AG09319 (cell line): ENCODE measurements around the gene HIKESHI.
"Not testable (repeated sequence)": the region's sequence is repeated elsewhere in the genome, so short reads cannot be mapped to it uniquely, and the experiment has no call there.

Experiments
- DNase-seq: peaks from one replicate; pipeline ENCODE4 v3.0.0-alpha.2; 2010; ENCODE audit warnings: low read depth; ENCODE audit errors: extremely low read depth
- TF ChIP-seq, protein P1 (sequence below): IDR thresholded peaks from 2 replicates; pipeline ENCODE4 v1.5.1; 2011; ENCODE audit warnings: low read depth, mild to moderate bottlenecking, inconsistent platforms, low read length, moderate library complexity

The HIKESHI gene

GRCh38 chr11:86292912-86293616, 9.0 kb upstream of the HIKESHI start:
- TF ChIP-seq, protein P1, sequence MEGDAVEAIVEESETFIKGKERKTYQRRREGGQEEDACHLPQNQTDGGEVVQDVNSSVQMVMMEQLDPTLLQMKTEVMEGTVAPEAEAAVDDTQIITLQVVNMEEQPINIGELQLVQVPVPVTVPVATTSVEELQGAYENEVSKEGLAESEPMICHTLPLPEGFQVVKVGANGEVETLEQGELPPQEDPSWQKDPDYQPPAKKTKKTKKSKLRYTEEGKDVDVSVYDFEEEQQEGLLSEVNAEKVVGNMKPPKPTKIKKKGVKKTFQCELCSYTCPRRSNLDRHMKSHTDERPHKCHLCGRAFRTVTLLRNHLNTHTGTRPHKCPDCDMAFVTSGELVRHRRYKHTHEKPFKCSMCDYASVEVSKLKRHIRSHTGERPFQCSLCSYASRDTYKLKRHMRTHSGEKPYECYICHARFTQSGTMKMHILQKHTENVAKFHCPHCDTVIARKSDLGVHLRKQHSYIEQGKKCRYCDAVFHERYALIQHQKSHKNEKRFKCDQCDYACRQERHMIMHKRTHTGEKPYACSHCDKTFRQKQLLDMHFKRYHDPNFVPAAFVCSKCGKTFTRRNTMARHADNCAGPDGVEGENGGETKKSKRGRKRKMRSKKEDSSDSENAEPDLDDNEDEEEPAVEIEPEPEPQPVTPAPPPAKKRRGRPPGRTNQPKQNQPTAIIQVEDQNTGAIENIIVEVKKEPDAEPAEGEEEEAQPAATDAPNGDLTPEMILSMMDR = no peak
- DNase-seq = no peak

DNA sequence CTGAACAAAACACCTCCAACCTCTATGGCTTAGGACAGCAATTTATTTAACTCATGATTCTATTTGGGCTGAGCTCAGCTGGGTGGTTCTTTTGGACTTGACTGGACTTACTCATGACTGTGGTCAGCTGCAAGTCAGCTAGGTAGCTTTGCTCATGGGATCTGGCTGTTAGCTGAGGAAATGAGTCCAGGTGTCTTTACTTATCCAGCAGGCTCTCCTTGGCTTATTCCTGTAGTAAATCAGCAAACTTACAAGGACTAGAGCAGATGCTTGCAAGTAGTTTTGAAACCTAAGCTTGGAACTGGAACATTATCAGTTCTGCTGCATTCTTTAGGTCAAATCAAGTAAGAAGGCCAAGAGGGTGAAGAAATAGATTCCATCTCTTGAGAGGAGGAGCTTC, 8.0 kb upstream of the HIKESHI start:
- TF ChIP-seq, protein P1 = no peak
- DNase-seq = no peak

DNA sequence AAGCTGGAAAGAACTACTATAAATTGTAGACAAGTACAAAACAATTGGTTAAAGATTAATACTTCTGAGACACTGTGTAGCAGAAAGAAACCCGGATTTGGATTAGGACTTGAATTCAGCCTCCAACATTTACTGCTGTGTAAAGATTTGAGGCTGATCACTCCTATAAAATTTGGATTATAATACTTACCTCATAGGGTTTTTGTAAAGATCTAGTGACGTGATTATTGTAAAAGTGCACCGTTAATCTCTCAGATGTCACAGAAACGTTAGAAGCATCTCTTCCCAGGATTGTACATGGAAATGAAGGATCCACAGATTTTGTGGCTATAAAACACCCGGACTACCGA, 323 bp upstream of the HIKESHI start:
- DNase-seq = no peak
- TF ChIP-seq, protein P1 = no peak

DNA sequence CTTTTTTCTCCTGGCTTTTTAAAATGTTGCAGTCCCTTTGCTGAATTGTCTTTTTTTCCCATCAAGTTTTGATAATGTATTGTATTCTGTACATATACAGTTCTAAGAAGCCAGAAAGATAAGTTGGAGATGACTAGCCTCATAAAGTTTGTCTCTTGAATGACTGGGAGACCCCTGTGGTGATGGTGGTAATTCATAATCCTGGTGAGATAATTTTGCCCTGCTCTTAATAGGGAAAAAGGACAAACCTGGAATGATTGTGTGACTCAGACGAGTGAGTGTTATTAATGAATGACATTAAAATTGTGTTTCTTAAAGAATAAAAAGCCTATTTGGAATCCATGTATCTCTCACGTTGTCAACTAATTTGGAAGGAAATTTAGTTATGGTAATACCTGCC, 1.2 kb downstream of the HIKESHI start:
- TF ChIP-seq, protein P1 = no peak
- DNase-seq = no peak

- not testable (repeated sequence) for DNase-seq
Measured at GRCh38 chr11:86308710-86309109, 6.7 kb downstream of the HIKESHI start.

GRCh38 chr11:86313793-86314192, 11.8 kb downstream of the HIKESHI start:
- TF ChIP-seq, protein P1 = no peak
- DNase-seq = no peak

DNA sequence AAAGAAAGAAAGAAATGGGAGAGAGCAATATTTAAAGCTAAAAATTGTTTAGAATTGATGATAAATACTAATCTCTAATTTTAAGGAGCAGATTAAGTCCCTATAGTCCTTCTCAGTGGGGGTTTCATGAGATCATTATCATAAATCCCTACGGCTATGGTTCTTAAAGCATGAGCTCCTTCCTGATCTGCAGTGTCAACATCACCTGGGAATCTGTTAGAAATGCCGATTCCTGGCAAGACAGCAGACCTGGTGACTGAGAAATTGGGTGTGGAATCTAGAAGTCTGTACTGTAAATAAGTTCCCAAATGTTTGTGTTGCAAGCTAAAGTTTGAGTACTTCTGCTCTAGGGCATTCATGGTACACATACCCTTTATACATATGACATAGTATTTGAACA, 12.6 kb downstream of the HIKESHI start:
- TF ChIP-seq, protein P1 = no peak
- no peak for DNase-seq

DNA sequence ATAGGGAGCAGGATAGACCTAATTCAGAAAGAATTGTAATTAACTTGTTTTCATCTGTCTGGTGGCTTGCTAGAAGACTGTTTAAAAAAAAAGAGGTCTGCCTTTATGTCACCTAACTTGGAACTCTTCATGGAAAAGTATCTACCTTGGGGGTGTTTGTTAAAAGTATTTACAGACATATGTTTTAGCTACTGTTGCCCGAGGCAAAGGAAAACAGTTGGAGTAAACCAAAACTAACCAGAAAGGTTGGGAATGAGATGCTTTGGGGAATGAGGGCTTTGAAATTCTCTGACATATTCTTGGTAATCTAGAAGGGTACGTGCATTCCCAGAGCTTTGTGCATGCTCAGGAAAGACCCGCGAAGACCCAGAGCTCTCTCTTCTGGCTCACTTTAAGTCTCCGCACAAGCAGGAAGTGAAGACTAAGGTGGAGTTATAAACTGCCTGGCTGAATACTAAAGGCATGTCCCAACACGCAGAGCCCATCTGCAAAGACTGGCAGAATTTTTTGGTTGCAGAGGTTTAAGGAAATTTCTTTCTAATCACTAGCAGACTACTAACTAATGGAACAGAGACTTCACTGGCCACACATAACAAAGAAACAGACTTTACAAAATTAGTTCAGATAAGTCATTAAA, 33.2 kb downstream of the HIKESHI start:
- TF ChIP-seq, protein P1 = no peak
- DNase-seq = no peak
